H4 (cell line): ENCODE data around the gene REXO4. TPM values are rescaled to one million over a fixed set of nuclear protein-coding genes. Genes with fewer than 3 reads are reported as not detected.
A peak's percentile ranks its signal among the peaks of the same experiment; 100 is the strongest.
"Not testable (repeated sequence)": the region's sequence is repeated elsewhere in the genome, so short reads cannot be mapped to it uniquely, and the experiment has no call there.

Experiments
- DNase-seq: peaks from one replicate; pipeline ENCODE4 v3.0.0-alpha.2; 2015; ENCODE audit warnings: low spot score
- total RNA-seq: library from RNA; depleted of rRNA; stranded (reverse); fragments of >200 nt; shearing (Covaris generic); gene quantifications from 2 replicates; pipeline ENCODE4 v1.2.3, GENCODE V29; 2014

The REXO4 gene
- total RNA-seq, 1 experiment from 2014 or later: 11.5 TPM

- no peak for DNase-seq
Observed at GRCh38 chr9:133389562-133389961, 28.2 kb downstream of the REXO4 start.

GRCh38 chr9:133389025-133389557 is 28.7 kb downstream of the REXO4 start:
- no peak for DNase-seq

DNA sequence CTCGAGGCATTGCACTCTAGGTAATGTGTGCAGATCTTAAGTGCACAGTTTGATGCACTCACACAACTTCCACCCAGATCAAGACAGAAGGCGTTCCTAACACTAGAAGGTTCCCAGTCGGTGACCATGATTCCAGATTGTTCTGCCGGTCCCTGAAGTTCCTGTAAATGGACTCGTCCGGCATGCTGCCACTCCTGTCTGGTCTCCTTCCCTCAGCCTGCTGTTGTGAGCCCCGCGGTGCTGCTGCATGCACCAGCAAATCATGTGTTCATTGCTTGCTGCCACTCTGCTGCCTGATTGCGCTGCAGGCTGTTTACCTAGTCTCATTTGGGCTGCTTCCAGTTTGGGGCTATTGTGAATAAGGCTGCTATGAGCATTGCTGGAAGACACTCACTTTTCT is 30.1 kb downstream of the REXO4 start:
- DNase-seq: no peak

- DNase-seq: no peak
Observed at GRCh38 chr9:133386338-133386737, 31.5 kb downstream of the REXO4 start.

- no peak for DNase-seq
Observed at GRCh38 chr9:133385452-133385851, 32.4 kb downstream of the REXO4 start.

- DNase-seq: no peak
Observed at GRCh38 chr9:133384736-133385321, 33.0 kb downstream of the REXO4 start.

GRCh38 chr9:133383438-133383837 is 34.4 kb downstream of the REXO4 start:
- no peak for DNase-seq

GRCh38 chr9:133382507-133383141 is 35.2 kb downstream of the REXO4 start:
- no peak for DNase-seq

GRCh38 chr9:133380734-133381133 is 37.1 kb downstream of the REXO4 start:
- DNase-seq: no peak

- no peak for DNase-seq
Observed at GRCh38 chr9:133379153-133380086, 38.4 kb downstream of the REXO4 start.

DNA sequence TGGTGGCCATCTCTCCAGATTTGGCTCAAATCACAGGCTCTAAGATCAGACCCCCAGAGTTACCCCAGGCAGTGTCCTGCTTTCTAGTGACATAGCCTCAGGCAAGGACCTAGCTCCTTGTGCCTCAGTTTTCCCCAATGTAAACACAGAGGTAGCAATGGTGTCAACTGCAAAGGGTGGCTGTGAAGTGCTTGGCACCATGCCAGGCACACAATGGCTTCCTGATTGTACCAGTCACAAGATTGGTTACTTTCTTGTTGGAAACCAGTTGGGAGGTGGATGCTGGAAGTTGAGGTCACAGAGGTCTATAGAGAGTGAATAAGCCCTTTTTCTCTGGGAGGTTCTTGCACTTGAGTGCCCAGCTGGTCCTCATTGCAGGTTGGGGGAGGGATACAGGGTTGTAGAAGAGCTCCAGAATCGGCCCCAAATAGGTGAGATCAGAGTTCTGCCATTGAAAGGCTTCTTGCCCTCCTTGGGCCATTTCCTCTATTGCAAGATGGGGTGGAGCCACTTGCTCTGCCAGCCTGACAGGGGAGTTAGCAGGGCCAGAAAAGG is 39.3 kb downstream of the REXO4 start:
- DNase-seq: no peak

DNA sequence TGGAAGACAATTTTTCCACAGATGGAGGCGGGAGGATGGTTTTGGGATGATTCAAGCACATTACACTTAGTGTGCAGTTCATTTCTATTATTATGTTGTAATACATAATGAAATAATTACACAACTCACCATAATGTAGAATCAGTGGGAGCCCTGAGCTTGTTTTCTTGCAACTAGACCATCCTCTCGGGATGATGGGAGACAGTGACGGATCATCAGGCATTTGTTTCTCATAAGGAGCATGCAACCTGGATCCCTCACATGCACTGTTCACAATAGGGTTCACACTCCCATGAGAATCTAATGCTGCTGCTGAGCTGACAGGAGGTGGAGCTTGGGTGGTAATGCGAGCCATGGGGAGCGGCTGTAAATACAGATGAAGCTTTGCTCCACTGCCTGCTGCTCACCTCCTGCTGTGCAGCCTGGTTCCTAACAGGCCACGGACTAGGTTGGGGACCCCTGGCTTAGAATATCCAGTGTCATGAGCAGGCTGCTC is 40.0 kb downstream of the REXO4 start:
- DNase-seq: peak; percentile 27

DNA sequence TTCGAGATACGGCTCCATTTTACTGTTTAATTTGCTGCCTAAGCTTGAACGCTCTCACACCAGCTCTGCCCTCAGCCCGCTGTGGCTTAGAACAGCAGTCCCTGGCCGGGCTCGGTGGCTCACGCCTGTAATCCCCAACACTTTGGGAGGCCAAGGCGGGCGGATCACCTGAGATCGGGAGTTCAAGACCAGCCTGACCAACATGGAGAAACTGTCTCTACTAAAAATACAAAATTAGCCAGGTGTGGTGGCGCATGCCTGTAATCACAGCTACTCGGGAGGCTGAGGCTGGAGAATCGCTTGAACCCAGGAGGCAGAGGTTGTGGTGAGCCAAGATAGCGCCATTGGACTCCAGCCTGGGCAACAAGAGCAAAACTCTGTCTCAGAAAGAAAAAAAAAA is 40.5 kb downstream of the REXO4 start:
- DNase-seq: not testable (repeated sequence)

GRCh38 chr9:133375724-133376654 is 41.8 kb downstream of the REXO4 start, which contains the start of the genes STKLD1 and SURF4:
STKLD1 (plus strand) TSS chr9:133376366; CDS start chr9:133376474, 108 bp downstream.
SURF4 (minus strand) TSS chr9:133376060; CDS start chr9:133375969, 91 bp downstream.
- peak; percentile 87 for DNase-seq

GRCh38 chr9:133375116-133375723 is 42.6 kb downstream of the REXO4 start:
- no peak for DNase-seq

- no peak for DNase-seq
Observed at GRCh38 chr9:133374612-133375115, 43.1 kb downstream of the REXO4 start.

DNA sequence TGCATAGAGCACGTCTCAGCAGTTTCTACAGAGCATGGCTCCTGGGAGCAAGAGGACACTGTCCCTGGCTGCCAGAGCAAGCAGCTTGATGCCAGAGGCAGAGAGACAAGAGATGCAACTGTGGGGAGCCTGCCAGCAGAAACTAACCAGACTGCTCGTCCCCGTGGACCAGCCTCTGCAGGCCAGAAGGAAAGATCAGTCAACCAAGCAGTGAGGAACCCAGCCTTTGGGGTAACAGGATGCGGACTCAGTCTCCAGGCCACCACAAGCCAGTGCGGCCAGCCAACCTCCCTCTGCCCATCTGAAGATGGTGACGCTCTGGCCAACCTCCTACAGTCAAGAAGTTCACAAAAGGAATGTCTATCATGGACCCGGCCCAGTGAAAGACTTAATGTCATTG is 45.7 kb downstream of the REXO4 start:
- no peak for DNase-seq

DNA sequence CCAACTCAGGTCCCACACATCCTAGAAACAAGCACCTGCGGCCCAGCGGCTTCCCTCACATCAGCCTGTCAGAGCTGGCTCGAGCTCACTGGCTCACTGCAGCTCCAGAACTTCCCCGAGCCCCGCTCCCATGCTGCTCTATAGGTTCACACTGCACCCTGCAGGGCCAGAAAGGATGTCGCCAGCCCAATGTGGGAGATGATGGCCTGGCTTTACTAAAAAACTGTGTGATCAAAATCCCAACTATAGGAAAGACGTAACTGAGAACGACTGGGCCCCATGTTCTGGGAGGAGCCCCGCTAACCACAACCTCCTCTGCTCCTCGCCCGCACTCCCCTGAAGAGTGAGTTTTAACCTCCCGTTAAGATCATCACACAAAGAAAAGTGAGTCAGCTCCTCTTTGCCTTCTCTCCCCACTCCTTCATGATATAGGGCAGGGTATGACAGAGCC is 46.5 kb downstream of the REXO4 start:
- no peak for DNase-seq

DNA sequence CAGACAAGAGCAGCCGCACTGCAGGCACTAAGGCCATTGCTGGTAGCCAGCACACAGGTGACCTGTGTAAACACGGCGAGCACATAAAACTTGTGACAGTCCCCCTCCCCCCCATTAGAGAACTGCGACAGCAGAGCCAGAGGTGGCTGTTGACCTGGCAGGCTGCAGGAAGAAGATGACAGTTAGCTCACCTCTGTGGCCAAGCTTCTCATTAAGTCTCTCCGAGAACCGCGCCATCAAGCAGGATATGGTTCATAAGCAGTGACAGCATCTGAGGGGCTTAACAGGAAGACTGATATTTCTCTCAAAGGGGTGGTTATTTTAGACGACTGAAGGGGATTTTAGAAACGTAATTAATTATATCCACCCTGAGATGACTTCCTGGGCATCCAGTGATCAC is 47.1 kb downstream of the REXO4 start:
- DNase-seq: no peak

DNA sequence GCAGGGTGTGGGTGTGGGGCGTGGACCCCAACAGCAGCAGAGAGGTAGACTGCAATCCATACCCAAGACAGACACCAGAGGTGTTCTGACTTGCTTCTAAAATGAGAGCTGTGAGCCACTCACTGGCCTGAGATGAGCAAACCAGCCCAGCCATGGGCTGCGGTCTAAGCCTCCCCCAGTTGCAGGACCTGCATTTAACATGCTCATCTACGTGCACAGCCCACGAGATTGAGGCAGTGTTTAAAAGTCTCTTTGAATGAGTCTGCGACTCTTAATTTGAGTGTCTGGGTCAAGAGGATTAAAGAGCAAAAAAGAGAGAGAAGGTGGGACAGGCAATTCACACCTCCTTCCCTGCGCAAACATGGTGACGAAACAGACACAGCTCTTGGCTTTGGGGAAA is 47.9 kb downstream of the REXO4 start:
- no peak for DNase-seq
